SK-N-SH (cell line): ENCODE data around the gene CLASRP. TPM values are rescaled to one million over a fixed set of nuclear protein-coding genes. Genes with fewer than 3 reads are reported as not detected.

ENCODE experiments used
- CTCF ChIA-PET: fragments of 300-600, 350-600 bp; formaldehyde crosslinking; extraction: SDS; loops from one replicate; lab custom pipeline; 2021; lab: Yijun Ruan, JAX
- POLR2A ChIA-PET: fragments of 350-600 bp; sonication (Branson Sonifier 250); formaldehyde crosslinking; extraction: SDS; loops from one replicate; lab custom pipeline; 2020; ENCODE audit warnings: antibody characterized with exemption, inconsistent platforms; lab: Yijun Ruan, JAX
- DNase-seq: peaks from one replicate; pipeline ENCODE4 v3.0.0; 2012
- H2AFZ ChIP-seq: fragments of 200-600 bp; sonication (generic); 2 replicates; pipeline ENCODE4 v1.8.1; 2016; ENCODE audit warnings: antibody characterized with exemption, mild to moderate bottlenecking, low read depth
- H3F3A ChIP-seq: fragments of 200-600 bp; sonication (generic); replicated peaks from 2 replicates; pipeline ENCODE3; 2016; ENCODE audit warnings: antibody characterized with exemption, mild to moderate bottlenecking; ENCODE audit not compliant: insufficient read depth
- H3K27ac ChIP-seq, 2 experiments: fragments of 200-500 bp in 1 of 2; fragments of 200-600 bp in 1 of 2; sonication (Bioruptor generic) in 1 of 2; sonication (generic), shearing (Covaris generic) in 1 of 2; 2 replicates each; pipeline versions ENCODE4 v1.5.1 to v1.6.1; 2014 to 2016; ENCODE audit warnings: low read depth in 2 of 2, inconsistent platforms in 1 of 2, low read length in 1 of 2, mild to moderate bottlenecking in 1 of 2, mixed read lengths in 1 of 2
- H3K27me3 ChIP-seq: fragments of 200-600 bp; sonication (generic), shearing (Covaris generic); 2 replicates; pipeline ENCODE4 v1.6.1; 2016; ENCODE audit warnings: mixed run types; ENCODE audit not compliant: insufficient read depth
- H3K36me3 ChIP-seq, 2 experiments: fragments of 200-500 bp in 1 of 2; fragments of 200-600 bp in 1 of 2; sonication (Bioruptor generic) in 1 of 2; sonication (generic) in 1 of 2; replicated peaks in 1 of 2; 2 replicates each; pipeline versions ENCODE3 to v1.5.1; 2014 to 2016; ENCODE audit warnings: low read length in 1 of 2, mild to moderate bottlenecking in 1 of 2; ENCODE audit not compliant: insufficient read depth in 2 of 2, control insufficient read depth in 1 of 2
- H3K4me1 ChIP-seq, 2 experiments: fragments of 200-500 bp in 1 of 2; fragments of 200-600 bp in 1 of 2; sonication (Bioruptor generic) in 1 of 2; sonication (generic), shearing (Covaris generic) in 1 of 2; 2 replicates each; pipeline versions ENCODE4 v1.5.1 to v1.6.1; 2014 to 2016; ENCODE audit warnings: low read depth in 1 of 2, low read length in 1 of 2, mixed run types in 1 of 2; ENCODE audit not compliant: insufficient read depth in 2 of 2, control insufficient read depth in 1 of 2
- H3K4me2 ChIP-seq: fragments of 200-600 bp; sonication (generic), shearing (Covaris generic); 2 replicates; pipeline ENCODE4 v1.6.1; 2017; ENCODE audit warnings: mixed run types
- H3K4me3 ChIP-seq, 2 experiments: fragments of 200-500 bp in 1 of 2; fragments of 200-600 bp in 1 of 2; sonication (Bioruptor generic) in 1 of 2; sonication (generic), shearing (Covaris generic) in 1 of 2; 2 replicates each; pipeline versions ENCODE4 v1.5.1 to v1.8.1; 2014 to 2016; ENCODE audit warnings: low read depth in 2 of 2, inconsistent platforms in 1 of 2, low read length in 1 of 2, mild to moderate bottlenecking in 1 of 2, mixed read lengths in 1 of 2, moderate library complexity in 1 of 2
- H3K79me2 ChIP-seq: fragments of 200-600 bp; sonication (generic); 2 replicates; pipeline ENCODE4 v1.8.1; 2017; ENCODE audit warnings: mild to moderate bottlenecking; ENCODE audit not compliant: insufficient read depth
- H3K9ac ChIP-seq: fragments of 200-600 bp; sonication (generic); 2 replicates; pipeline ENCODE4 v1.6.1; 2017; ENCODE audit warnings: mixed run types
- H3K9me2 ChIP-seq: fragments of 200-600 bp; sonication (generic); 2 replicates; pipeline ENCODE4 v1.6.1; 2017; ENCODE audit warnings: mixed run types
- H3K9me3 ChIP-seq: fragments of 200-600 bp; sonication (generic); 2 replicates; pipeline ENCODE4 v1.6.1; 2017; ENCODE audit warnings: mixed run types, mild to moderate bottlenecking, moderate library complexity
- H4K20me1 ChIP-seq: fragments of 200-600 bp; sonication (generic); 2 replicates; pipeline ENCODE4 v1.6.1; 2017; ENCODE audit warnings: mild to moderate bottlenecking, mixed run types; ENCODE audit not compliant: insufficient read depth
- EP300 ChIP-seq, 2 experiments: IDR thresholded peaks; 2 replicates each; pipeline versions ENCODE4 v1.4.0 to v1.6.1; 2012; ENCODE audit warnings: borderline replicate concordance in 1 of 2, low read depth in 1 of 2, low read length in 1 of 2
- EZH2phosphoT487 ChIP-seq: fragments of 200-600 bp; sonication (generic); IDR thresholded peaks from 2 replicates; pipeline ENCODE4 v1.6.1; 2017; ENCODE audit warnings: low read depth, mixed run types, mild to moderate bottlenecking, antibody characterized with exemption, moderate library complexity, borderline replicate concordance
- FOSL2 ChIP-seq: IDR thresholded peaks from 2 replicates; pipeline ENCODE4 v1.4.0; 2012; ENCODE audit warnings: low read depth, mild to moderate bottlenecking, moderate library complexity, borderline replicate concordance
- FOXJ3 ChIP-seq: sonication (generic); formaldehyde crosslinking; IDR thresholded peaks from 2 replicates; pipeline ENCODE4 v1.5.1; 2020; ENCODE audit warnings: mild to moderate bottlenecking, missing genetic modification reagents
- GATA2 ChIP-seq: sonication (generic); formaldehyde crosslinking; IDR thresholded peaks from 2 replicates; pipeline ENCODE4 v1.5.0; 2020; ENCODE audit warnings: mild to moderate bottlenecking, missing genetic modification reagents
- JUND ChIP-seq: IDR thresholded peaks from 2 replicates; pipeline ENCODE4 v1.4.0; 2012
- MEF2A ChIP-seq: IDR thresholded peaks from 2 replicates; pipeline ENCODE4 v1.4.0; 2012; ENCODE audit warnings: low read depth, borderline replicate concordance
- POLR2AphosphoS5 ChIP-seq: IDR thresholded peaks from 2 replicates; pipeline ENCODE4 v1.6.1; 2012; ENCODE audit warnings: low read depth, low read length
- RXRA ChIP-seq: IDR thresholded peaks from 2 replicates; pipeline ENCODE4 v1.4.0; 2012; ENCODE audit warnings: low read depth, mild to moderate bottlenecking, borderline replicate concordance
- SIN3A ChIP-seq: IDR thresholded peaks from 2 replicates; pipeline ENCODE4 v1.6.1; 2012; ENCODE audit warnings: low read depth, mild to moderate bottlenecking, low read length, moderate library complexity, borderline replicate concordance
- SMC3 ChIP-seq: IDR thresholded peaks from 2 replicates; pipeline ENCODE4 v1.6.1; 2012; ENCODE audit warnings: low read depth, low read length, improper control_type of control experiment
- TAF1 ChIP-seq: IDR thresholded peaks from 2 replicates; pipeline ENCODE4 v1.6.1; 2012; ENCODE audit warnings: low read depth, mild to moderate bottlenecking, low read length, moderate library complexity, borderline replicate concordance
- TCF12 ChIP-seq: IDR thresholded peaks from 2 replicates; pipeline ENCODE4 v1.4.0; 2012
- YY1 ChIP-seq: IDR thresholded peaks from 2 replicates; pipeline ENCODE4 v1.4.0; 2012; ENCODE audit warnings: low read depth, mild to moderate bottlenecking
- WGBS: methylation state at CpG from one replicate; pipeline ENCODE4 v1.1.6; 2017; ENCODE audit warnings: low lambda C conversion rate; 5-methylcytosine and 5-hydroxymethylcytosine counted together
- polyA plus RNA-seq, 3 experiments: library from polyadenylated mRNA; depleted of rRNA; stranded (reverse); fragments of >200 nt; gene quantifications; 2 replicates each; pipeline ENCODE4 v1.2.3, GENCODE V29; 2012
- TF ChIP-seq, protein P1 (sequence below): fragments of 150-350 bp; IDR thresholded peaks from 2 replicates; pipeline ENCODE4 v1.6.1; 2017; ENCODE audit warnings: antibody characterized with exemption, low read length, low read depth, borderline replicate concordance
- TF ChIP-seq, protein P2 (sequence below): IDR thresholded peaks from 2 replicates; pipeline ENCODE4 v1.6.1; 2012; ENCODE audit warnings: mild to moderate bottlenecking, low read depth, low read length, moderate library complexity

CLASRP gene
- polyA plus RNA-seq, 1 of the 3 experiments (the other 2 are of a cell fraction), result 54.8 TPM

DNA sequence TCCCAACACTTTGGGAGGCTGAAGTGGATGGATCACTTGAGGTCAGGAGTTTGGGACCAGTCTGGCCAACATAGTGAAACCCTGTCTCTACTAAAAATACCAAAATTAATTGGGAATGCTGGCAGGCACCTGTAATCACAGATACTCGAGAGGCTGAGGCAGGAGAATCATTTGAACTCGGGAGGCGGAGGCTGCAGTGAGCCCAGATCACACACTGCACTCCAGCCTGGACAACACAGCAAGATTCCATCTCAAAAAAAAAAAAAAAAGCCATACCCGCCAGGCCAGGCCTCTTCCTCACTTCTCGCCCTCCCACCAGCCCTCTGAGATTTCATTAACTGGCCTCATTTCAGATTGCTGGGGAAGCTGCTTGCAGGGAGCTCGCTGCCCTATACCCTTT, 45.3 kb upstream of the CLASRP start:
- no peak overlapping the region for H3K4me3 ChIP-seq
- no peaks in the 10 kb centered on the region for H3K27me3 ChIP-seq
- H3K36me3 ChIP-seq, result peaks cover 0 to 20% of the 10 kb centered on the region in 2 experiments
- no peak overlapping the region for H3K4me2 ChIP-seq
- CTCF ChIA-PET, result interaction anchor here (1.8 kb wide), 1 partner anchor 66 kb away, joined by 7 read pairs; no protein-coding TSS in a partner anchor
- no peaks in the 10 kb centered on the region for H3K9me2 ChIP-seq
- POLR2A ChIA-PET, result no interaction called here
- no peak overlapping the region for H3K27ac ChIP-seq
- H2AFZ ChIP-seq, result no peak overlapping the region
- no peaks in the 10 kb centered on the region for H3K4me1 ChIP-seq
- H4K20me1 ChIP-seq, result no peaks in the 10 kb centered on the region
- peaks cover 5% of the 10 kb centered on the region for H3F3A ChIP-seq
- TF ChIP-seq POLR2AphosphoS5 (no peak), EP300 (IDR thresholded peaks at IDR 0.05; ENCODE audit: borderline replicate concordance in 1 of 2, low read depth in 1 of 2, low read length in 1 of 2) (no peak)
- TF ChIP-seq, protein P1, sequence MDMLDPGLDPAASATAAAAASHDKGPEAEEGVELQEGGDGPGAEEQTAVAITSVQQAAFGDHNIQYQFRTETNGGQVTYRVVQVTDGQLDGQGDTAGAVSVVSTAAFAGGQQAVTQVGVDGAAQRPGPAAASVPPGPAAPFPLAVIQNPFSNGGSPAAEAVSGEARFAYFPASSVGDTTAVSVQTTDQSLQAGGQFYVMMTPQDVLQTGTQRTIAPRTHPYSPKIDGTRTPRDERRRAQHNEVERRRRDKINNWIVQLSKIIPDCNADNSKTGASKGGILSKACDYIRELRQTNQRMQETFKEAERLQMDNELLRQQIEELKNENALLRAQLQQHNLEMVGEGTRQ, result no peak
- H3K9me3 ChIP-seq, result no peaks in the 10 kb centered on the region
- no peak for DNase-seq
- H3K9ac ChIP-seq, result no peak overlapping the region
- no peaks in the 10 kb centered on the region for H3K79me2 ChIP-seq
- WGBS, result 94% methylated on average over 6 of the region's 6 CpGs

DNA sequence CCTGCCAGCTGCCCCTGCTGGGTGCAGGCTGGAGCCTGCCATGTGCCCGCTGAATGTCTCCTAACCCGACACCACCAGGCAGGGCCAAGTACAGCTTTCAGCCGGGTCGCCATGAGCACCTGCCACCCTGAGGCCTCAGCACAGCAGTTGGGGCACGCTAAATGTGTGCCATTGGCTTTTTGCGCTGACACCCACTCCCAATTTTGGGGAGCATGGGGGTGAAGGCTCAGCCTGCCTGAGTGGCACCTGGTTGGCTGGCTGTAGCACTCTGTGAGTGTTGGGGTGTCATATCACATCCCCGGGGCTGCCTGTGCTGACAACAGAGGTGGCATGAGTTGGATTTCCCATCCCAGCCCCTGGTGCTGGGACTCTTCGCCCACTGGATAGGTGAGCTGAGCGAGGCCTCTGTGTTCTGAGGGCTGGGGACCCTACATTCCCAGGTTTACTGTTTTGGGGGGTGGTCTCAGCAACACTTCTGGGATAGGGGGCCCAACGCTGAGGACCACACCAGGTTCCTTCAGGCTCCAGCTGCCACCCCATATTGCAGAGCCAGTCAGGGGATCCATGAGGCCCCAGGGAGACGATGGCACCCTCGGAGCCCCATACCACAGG, 44.8 kb upstream of the CLASRP start:
- Histone ChIP-seq H3K4me2 (no peak overlapping the region), H3K36me3 (peaks cover 0 to 20% of the 10 kb centered on the region in 2 experiments), H3K4me3 (no peak overlapping the region), H3K79me2 (no peaks in the 10 kb centered on the region), H3K9me2 (no peaks in the 10 kb centered on the region), H3K9me3 (no peaks in the 10 kb centered on the region), H3K27ac (no peak overlapping the region)
- no peak for DNase-seq
- 93% methylated on average over 6 of the region's 12 CpGs for WGBS
- POLR2A ChIA-PET, result no interaction called here
- no peak for TF ChIP-seq JUND
- no peak for TF ChIP-seq TCF12
- TF ChIP-seq TAF1, result no peak
- no peak for TF ChIP-seq RXRA
- no peak for TF ChIP-seq YY1
- TF ChIP-seq EZH2phosphoT487, result no peak
- no peak for TF ChIP-seq SMC3
- TF ChIP-seq GATA2 (CRISPR knock-in tag), result no peak
- TF ChIP-seq SIN3A, result no peak
- TF ChIP-seq, protein P2, sequence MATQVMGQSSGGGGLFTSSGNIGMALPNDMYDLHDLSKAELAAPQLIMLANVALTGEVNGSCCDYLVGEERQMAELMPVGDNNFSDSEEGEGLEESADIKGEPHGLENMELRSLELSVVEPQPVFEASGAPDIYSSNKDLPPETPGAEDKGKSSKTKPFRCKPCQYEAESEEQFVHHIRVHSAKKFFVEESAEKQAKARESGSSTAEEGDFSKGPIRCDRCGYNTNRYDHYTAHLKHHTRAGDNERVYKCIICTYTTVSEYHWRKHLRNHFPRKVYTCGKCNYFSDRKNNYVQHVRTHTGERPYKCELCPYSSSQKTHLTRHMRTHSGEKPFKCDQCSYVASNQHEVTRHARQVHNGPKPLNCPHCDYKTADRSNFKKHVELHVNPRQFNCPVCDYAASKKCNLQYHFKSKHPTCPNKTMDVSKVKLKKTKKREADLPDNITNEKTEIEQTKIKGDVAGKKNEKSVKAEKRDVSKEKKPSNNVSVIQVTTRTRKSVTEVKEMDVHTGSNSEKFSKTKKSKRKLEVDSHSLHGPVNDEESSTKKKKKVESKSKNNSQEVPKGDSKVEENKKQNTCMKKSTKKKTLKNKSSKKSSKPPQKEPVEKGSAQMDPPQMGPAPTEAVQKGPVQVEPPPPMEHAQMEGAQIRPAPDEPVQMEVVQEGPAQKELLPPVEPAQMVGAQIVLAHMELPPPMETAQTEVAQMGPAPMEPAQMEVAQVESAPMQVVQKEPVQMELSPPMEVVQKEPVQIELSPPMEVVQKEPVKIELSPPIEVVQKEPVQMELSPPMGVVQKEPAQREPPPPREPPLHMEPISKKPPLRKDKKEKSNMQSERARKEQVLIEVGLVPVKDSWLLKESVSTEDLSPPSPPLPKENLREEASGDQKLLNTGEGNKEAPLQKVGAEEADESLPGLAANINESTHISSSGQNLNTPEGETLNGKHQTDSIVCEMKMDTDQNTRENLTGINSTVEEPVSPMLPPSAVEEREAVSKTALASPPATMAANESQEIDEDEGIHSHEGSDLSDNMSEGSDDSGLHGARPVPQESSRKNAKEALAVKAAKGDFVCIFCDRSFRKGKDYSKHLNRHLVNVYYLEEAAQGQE, result no peak
- TF ChIP-seq, protein P1, result no peak
- TF ChIP-seq FOXJ3 (CRISPR knock-in tag), result no peak
- no peak for TF ChIP-seq MEF2A
- TF ChIP-seq FOSL2, result no peak
- TF ChIP-seq, all 33 proteins: peak for 0
- no peaks in the 10 kb centered on the region for H3K27me3 ChIP-seq
- no peaks in the 10 kb centered on the region for H3K4me1 ChIP-seq
- peaks cover 5% of the 10 kb centered on the region for H3F3A ChIP-seq
- no peaks in the 10 kb centered on the region for H4K20me1 ChIP-seq
- H3K9ac ChIP-seq, result no peak overlapping the region
- H2AFZ ChIP-seq, result no peak overlapping the region
- CTCF ChIA-PET, result interaction anchor here (1.8 kb wide), 1 partner anchor 65 kb away, joined by 7 read pairs; no protein-coding TSS in a partner anchor
